ENCODE measurements around the gene CCDC171. TPM values are rescaled to one million over a fixed set of nuclear protein-coding genes. Genes with fewer than 3 reads are reported as not detected.

Gene CCDC171
- total and polyA plus RNA-seq, 3 donors from 2014 or later, result 13.2 to 30.2 (median 21.4) TPM

DNA sequence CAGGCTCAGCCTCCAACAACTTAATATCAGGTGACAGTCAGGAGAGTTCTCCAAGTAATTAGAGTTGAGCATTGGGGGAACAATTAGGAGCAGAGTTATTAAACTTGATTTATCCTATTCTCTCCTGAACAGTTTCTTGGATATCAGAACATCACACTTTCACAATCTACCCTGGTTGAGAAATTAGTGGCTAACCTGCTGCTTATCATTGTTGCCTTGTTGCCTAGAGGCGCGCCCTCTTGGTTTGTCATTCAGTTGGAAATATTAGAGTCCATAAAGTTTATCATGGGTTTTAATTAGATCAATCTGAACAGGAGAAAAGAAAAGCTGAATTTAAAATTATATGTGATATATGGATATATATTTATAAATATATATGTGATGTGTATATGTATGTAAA lies 291.1 kb downstream of the CCDC171 start:
- TF ChIP-seq POLR2A (IDR thresholded peaks at IDR 0.05), result no peak
- TF ChIP-seq, protein P1, sequence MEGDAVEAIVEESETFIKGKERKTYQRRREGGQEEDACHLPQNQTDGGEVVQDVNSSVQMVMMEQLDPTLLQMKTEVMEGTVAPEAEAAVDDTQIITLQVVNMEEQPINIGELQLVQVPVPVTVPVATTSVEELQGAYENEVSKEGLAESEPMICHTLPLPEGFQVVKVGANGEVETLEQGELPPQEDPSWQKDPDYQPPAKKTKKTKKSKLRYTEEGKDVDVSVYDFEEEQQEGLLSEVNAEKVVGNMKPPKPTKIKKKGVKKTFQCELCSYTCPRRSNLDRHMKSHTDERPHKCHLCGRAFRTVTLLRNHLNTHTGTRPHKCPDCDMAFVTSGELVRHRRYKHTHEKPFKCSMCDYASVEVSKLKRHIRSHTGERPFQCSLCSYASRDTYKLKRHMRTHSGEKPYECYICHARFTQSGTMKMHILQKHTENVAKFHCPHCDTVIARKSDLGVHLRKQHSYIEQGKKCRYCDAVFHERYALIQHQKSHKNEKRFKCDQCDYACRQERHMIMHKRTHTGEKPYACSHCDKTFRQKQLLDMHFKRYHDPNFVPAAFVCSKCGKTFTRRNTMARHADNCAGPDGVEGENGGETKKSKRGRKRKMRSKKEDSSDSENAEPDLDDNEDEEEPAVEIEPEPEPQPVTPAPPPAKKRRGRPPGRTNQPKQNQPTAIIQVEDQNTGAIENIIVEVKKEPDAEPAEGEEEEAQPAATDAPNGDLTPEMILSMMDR (IDR thresholded peaks at IDR 0.05), result no peak
- no peak overlapping the region for H3K4me3 ChIP-seq
- intact Hi-C loops (cut with DNase I; ENCODE audit: low total_unique reads), result no loop called here
- H3K9me3 ChIP-seq, result no peaks in the 10 kb centered on the region
- H3K36me3 ChIP-seq (ENCODE audit: low read depth, missing control alignments), result no peaks in the 10 kb centered on the region
- no peaks in the 10 kb centered on the region for H3K4me1 ChIP-seq
- 94 to 95% methylated on average over 2 of the region's 2 CpGs for WGBS, 2 donors
- no peak for DNase-seq
- no peak overlapping the region for H3K27ac ChIP-seq
- H3K27me3 ChIP-seq, result no peaks in the 10 kb centered on the region

DNA sequence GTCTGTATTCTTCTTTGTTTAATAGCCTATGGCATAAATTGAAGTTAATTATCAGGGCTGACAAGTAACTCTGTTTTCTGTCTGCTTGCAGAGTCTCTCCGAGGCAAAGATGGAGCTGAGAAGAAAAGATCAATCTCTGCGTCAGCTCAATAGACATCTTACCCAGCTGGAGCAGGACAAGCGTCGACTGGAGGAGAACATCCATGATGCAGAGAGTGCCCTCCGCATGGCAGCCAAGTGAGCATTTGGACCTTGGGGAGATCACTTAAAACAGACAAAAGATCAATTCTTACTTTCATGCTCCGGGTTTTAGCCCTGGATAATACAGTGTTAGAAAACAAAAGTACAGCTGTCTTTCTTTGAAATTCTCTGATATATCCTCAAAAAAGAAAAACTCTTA lies 293.8 kb downstream of the CCDC171 start:
- 67 to 76% methylated on average over 6 of the region's 6 CpGs for WGBS, 2 donors
- H3K4me3 ChIP-seq, result no peak overlapping the region
- H3K4me1 ChIP-seq, result no peaks in the 10 kb centered on the region
- H3K36me3 ChIP-seq (ENCODE audit: low read depth, missing control alignments), result no peaks in the 10 kb centered on the region
- no peak overlapping the region for H3K27ac ChIP-seq
- no peaks in the 10 kb centered on the region for H3K27me3 ChIP-seq
- intact Hi-C loops (cut with DNase I; ENCODE audit: low total_unique reads), result no loop called here
- TF ChIP-seq, protein P1 (IDR thresholded peaks at IDR 0.05), result no peak
- no peak for TF ChIP-seq POLR2A (IDR thresholded peaks at IDR 0.05)
- no peak for DNase-seq
- H3K9me3 ChIP-seq, result no peaks in the 10 kb centered on the region

DNA sequence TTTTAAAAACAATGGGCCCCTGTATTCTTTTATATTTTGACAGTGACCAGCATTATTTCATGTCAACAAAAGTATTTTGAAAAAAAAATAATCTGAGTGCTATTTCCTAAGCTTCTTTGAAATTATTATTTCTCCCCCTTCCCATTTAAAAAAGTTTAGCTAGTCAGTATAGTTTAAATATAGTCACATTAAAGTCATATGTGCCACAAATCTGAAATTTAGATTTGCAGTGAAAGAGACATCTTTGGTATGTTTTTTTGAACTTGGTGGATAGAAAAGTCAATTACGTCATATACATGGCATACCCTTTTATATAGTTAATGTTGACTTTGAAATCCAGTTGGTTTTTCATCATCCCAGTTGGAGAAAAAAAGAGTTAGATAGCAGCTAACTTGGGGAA lies 297.0 kb downstream of the CCDC171 start:
- DNase-seq, result no peak
- Histone ChIP-seq H3K4me1 (peaks cover 2% of the 10 kb centered on the region), H3K36me3 (ENCODE audit: low read depth, missing control alignments) (no peaks in the 10 kb centered on the region), H3K27me3 (no peaks in the 10 kb centered on the region), H3K27ac (no peak overlapping the region), H3K9me3 (no peaks in the 10 kb centered on the region), H3K4me3 (no peak overlapping the region)
- intact Hi-C loops (cut with DNase I; ENCODE audit: low total_unique reads), result no loop called here
- TF ChIP-seq POLR2A (IDR thresholded peaks at IDR 0.05), result no peak
- TF ChIP-seq, protein P1 (IDR thresholded peaks at IDR 0.05), result no peak
- 95 to 96% methylated on average over 1 of the region's 1 CpG for WGBS, 2 donors

DNA sequence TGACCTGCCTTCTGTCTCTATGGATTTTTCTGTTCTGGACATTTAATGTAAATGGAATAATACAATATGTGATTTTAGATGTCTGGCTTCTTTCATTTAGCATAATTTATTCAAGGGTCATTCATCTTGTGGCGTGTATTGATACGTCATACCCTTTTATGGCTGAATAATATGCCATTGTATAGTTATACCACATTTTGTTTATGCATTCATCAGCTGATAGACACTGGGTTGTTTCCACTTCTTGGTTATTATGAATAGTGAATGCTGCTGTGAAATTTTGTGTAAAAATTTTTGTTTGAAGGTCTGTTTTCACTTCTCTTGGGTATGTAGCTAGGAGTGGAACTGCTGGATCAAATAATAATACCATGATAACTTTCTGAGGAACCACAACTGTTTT lies 298.9 kb downstream of the CCDC171 start:
- Histone ChIP-seq H3K4me3 (no peak overlapping the region), H3K9me3 (no peaks in the 10 kb centered on the region), H3K4me1 (peaks cover 2% of the 10 kb centered on the region), H3K27me3 (no peaks in the 10 kb centered on the region), H3K27ac (no peak overlapping the region), H3K36me3 (ENCODE audit: low read depth, missing control alignments) (no peaks in the 10 kb centered on the region)
- intact Hi-C loops (cut with DNase I; ENCODE audit: low total_unique reads), result no loop called here
- WGBS, 2 donors, result 89 to 95% methylated on average over 2 of the region's 2 CpGs
- no peak for DNase-seq
- TF ChIP-seq POLR2A (IDR thresholded peaks at IDR 0.05), result no peak
- TF ChIP-seq, protein P1 (IDR thresholded peaks at IDR 0.05), result no peak

DNA sequence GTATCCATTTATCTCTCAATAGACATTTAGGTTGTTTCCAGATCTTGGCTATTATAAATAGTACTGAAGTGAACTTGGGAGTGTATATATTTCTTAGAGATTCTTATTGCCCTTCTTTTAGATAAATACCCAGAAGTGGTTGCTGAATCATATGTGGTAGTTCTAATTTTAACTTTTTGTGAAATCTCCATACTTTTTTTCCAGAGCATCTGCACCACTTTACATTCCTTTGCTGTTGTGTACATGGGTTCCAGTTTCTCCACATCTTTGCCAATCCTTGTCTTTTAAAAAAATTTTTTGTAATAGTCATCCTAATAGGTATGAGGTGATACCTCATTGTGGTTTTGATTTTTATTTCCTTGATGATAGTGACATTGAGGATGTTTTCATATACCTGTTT lies 303.7 kb downstream of the CCDC171 start:
- DNase-seq, result no peak
- H3K36me3 ChIP-seq (ENCODE audit: low read depth, missing control alignments), result no peaks in the 10 kb centered on the region
- H3K4me3 ChIP-seq, result no peak overlapping the region
- no peak for TF ChIP-seq POLR2A (IDR thresholded peaks at IDR 0.05)
- TF ChIP-seq, protein P1 (IDR thresholded peaks at IDR 0.05), result no peak
- intact Hi-C loops (cut with DNase I; ENCODE audit: low total_unique reads), result no loop called here
- peaks cover 2% of the 10 kb centered on the region for H3K4me1 ChIP-seq
- H3K27me3 ChIP-seq, result no peaks in the 10 kb centered on the region
- H3K9me3 ChIP-seq, result no peaks in the 10 kb centered on the region
- no peak overlapping the region for H3K27ac ChIP-seq
